HEK293T (cell line): ENCODE measurements around the gene DIAPH3.

Experiments used
- BHLHE40 ChIP-seq: fragments of 450-650 bp; IDR thresholded peaks from 2 replicates; pipeline ENCODE4 v1.6.1; 2016; ENCODE audit warnings: mild to moderate bottlenecking, moderate library complexity, borderline replicate concordance
- FOXA1 ChIP-seq: fragments of 450-650 bp; IDR thresholded peaks from 2 replicates; pipeline ENCODE4 v1.6.1; 2016; ENCODE audit warnings: mild to moderate bottlenecking
- FOXK2 ChIP-seq: fragments of 450-650 bp; IDR thresholded peaks from 2 replicates; pipeline ENCODE4 v1.6.1; 2016; ENCODE audit warnings: mild to moderate bottlenecking
- HDGF ChIP-seq: fragments of 450-650 bp; IDR thresholded peaks from 2 replicates; pipeline ENCODE4 v1.6.1; 2017; ENCODE audit warnings: antibody characterized with exemption, borderline replicate concordance
- L3MBTL2 ChIP-seq: fragments of 450-650 bp; conservative IDR thresholded peaks from 2 replicates; pipeline ENCODE4 v1.6.1; 2016; ENCODE audit warnings: mild to moderate bottlenecking
- NFRKB ChIP-seq: fragments of 450-650 bp; IDR thresholded peaks from 2 replicates; pipeline ENCODE4 v1.6.1; 2016; ENCODE audit warnings: mild to moderate bottlenecking, moderate library complexity
- TARDBP ChIP-seq: fragments of 450-650 bp; IDR thresholded peaks from 2 replicates; pipeline ENCODE4 v1.6.1; 2016
- ZNF384 ChIP-seq: fragments of 450-650 bp; IDR thresholded peaks from 2 replicates; pipeline ENCODE4 v1.6.1; 2016
- TF ChIP-seq, protein P1 (sequence below): fragments of 450-650 bp; IDR thresholded peaks from 2 replicates; pipeline ENCODE4 v1.6.1; 2016

DNA sequence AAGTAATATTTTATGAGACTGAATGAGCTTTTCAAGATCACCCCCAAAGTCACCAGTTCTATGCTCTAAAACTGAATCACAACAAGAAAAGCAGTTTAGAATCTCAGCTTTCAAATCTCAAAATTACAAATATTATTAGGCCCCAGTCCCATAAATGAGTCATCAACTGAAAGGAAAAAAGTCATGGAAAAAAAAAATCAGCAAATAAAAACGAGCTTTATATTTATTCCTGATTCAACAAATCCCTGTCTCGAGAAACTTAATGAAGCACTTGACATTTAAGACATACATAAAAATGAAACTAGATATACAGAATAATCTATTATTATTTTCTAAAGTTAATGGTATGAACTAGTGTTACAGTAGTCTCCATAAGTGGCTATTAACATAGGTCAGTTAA is 203.0 kb downstream of the DIAPH3 start:
- TF ChIP-seq HDGF (no peak), TARDBP (no peak), BHLHE40 (no peak), NFRKB (no peak), L3MBTL2 (no peak), FOXK2 (no peak), FOXA1 (no peak), ZNF384 (no peak)
- TF ChIP-seq, protein P1, sequence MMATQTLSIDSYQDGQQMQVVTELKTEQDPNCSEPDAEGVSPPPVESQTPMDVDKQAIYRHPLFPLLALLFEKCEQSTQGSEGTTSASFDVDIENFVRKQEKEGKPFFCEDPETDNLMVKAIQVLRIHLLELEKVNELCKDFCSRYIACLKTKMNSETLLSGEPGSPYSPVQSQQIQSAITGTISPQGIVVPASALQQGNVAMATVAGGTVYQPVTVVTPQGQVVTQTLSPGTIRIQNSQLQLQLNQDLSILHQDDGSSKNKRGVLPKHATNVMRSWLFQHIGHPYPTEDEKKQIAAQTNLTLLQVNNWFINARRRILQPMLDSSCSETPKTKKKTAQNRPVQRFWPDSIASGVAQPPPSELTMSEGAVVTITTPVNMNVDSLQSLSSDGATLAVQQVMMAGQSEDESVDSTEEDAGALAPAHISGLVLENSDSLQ = no peak
